Fibroblast of villous mesenchyme (primary cell): ENCODE measurements around the gene SETD7. TPM values are rescaled to one million over a fixed set of nuclear protein-coding genes. Genes with fewer than 3 reads are reported as not detected.

Experiments
- DNase-seq: peaks from one replicate; pipeline ENCODE4 v3.0.0-alpha.2; 2010; ENCODE audit warnings: low read depth
- H3K4me3 ChIP-seq: 2 replicates; pipeline ENCODE4 v1.5.1; 2011; ENCODE audit warnings: low read depth, mild to moderate bottlenecking, low read length
- CTCF ChIP-seq: IDR thresholded peaks from 2 replicates; pipeline ENCODE4 v1.5.1; 2012; ENCODE audit warnings: low read depth, mild to moderate bottlenecking, low read length; ENCODE audit not compliant: insufficient read depth
- total RNA-seq: library from RNA; depleted of rRNA; stranded (reverse); fragments of >200 nt; gene quantifications from 2 replicates; pipeline ENCODE4 v1.2.3, GENCODE V29; 2012

Gene SETD7
- total RNA-seq, 1 donor, result 107 TPM

GRCh38 chr4:139550724-139551429, 5.1 kb downstream of the SETD7 start:
- TF ChIP-seq CTCF, result no peak
- no peak overlapping the region for H3K4me3 ChIP-seq
- peak; percentile 71 for DNase-seq

- no peak overlapping the region for H3K4me3 ChIP-seq
- no peak for TF ChIP-seq CTCF
- DNase-seq, result peak; percentile 55
These were observed 8.0 kb downstream of the SETD7 start for GRCh38 chr4:139547979-139548378.

GRCh38 chr4:139540632-139541031, 15.4 kb downstream of the SETD7 start:
- no peak for TF ChIP-seq CTCF
- H3K4me3 ChIP-seq, result no peak overlapping the region
- no peak for DNase-seq

- TF ChIP-seq CTCF, result no peak
- no peak overlapping the region for H3K4me3 ChIP-seq
- DNase-seq, result no peak
These were observed 15.9 kb downstream of the SETD7 start for GRCh38 chr4:139540161-139540560.

- no peak for DNase-seq
- no peak overlapping the region for H3K4me3 ChIP-seq
- TF ChIP-seq CTCF, result no peak
These were observed 18.7 kb downstream of the SETD7 start for GRCh38 chr4:139537292-139537691.

- H3K4me3 ChIP-seq, result no peak overlapping the region
- no peak for TF ChIP-seq CTCF
- DNase-seq, result no peak
These were observed 20.2 kb downstream of the SETD7 start for GRCh38 chr4:139535871-139536234.

GRCh38 chr4:139535228-139535870, 20.7 kb downstream of the SETD7 start:
- no peak for DNase-seq
- no peak for TF ChIP-seq CTCF
- H3K4me3 ChIP-seq, result no peak overlapping the region
